ENCODE measurements around the gene FYB1. TPM values are rescaled to one million over a fixed set of nuclear protein-coding genes. Genes with fewer than 3 reads are reported as not detected.
A peak's percentile ranks its signal among the peaks of the same experiment; 100 is the strongest.

The FYB1 gene
- total RNA-seq, 1 donor from 2014 or later = not detected

DNA sequence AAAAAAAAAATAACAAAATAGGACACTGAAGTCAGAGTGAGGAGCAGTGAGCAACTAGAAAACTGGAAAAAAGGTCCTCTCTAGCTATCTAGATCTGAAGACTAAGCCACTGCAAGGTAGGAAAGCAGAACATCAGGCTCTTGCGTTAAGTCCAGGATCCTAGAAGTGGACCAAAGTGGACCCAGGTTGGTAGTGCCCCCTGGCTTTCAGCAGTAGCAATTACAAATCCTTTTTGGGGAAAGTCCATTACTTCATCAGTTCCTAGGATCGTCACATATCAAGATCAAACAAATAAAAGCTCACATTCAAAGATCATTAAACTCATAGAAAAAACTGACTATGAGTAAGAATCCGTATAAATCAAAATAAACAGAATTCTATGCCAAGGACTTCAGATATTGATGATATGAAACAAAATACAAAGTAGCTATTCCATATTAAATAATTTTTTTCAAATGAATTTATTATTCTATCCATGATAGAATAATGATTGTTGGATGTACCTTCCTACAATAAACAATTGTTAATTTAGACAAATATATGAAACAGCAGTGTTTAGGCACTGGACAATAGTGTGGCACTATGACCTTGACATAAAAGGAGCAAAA, 138.7 kb downstream of the FYB1 start:
- peak; percentile 25 for DNase-seq (ENCODE audit: low read depth, low spot score)
- Mint-ChIP-seq H3K9me3 (no peaks in the 10 kb centered on the region), H3K27ac (ENCODE audit: unreplicated experiment) (no peak overlapping the region)

GRCh38 chr5:39080168-39080567, 139.2 kb downstream of the FYB1 start:
- H3K4me1 Mint-ChIP-seq = peaks cover 5% of the 10 kb centered on the region
- no peak for DNase-seq (ENCODE audit: low read depth, low spot score)
- TF ChIP-seq CTCF (conservative IDR thresholded peaks at IDR 0.05) = no peak
- peaks cover 31% of the 10 kb centered on the region for H3K27me3 Mint-ChIP-seq (ENCODE audit: low read depth)
- no peak overlapping the region for H3K27ac Mint-ChIP-seq (ENCODE audit: unreplicated experiment)
- H3K4me3 Mint-ChIP-seq = no peak overlapping the region
- no peaks in the 10 kb centered on the region for H3K36me3 Mint-ChIP-seq (ENCODE audit: low read depth)
- H3K9me3 Mint-ChIP-seq = no peaks in the 10 kb centered on the region

More for the DNA sequence above, 138.7 kb downstream of the FYB1 start:
- peaks cover 29% of the 10 kb centered on the region for H3K27me3 Mint-ChIP-seq (ENCODE audit: low read depth)
- no peaks in the 10 kb centered on the region for H3K4me1 Mint-ChIP-seq
- no peak overlapping the region for H3K4me3 Mint-ChIP-seq
- peak; percentile 80 for TF ChIP-seq CTCF (conservative IDR thresholded peaks at IDR 0.05)
- H3K36me3 Mint-ChIP-seq (ENCODE audit: low read depth) = no peaks in the 10 kb centered on the region

DNA sequence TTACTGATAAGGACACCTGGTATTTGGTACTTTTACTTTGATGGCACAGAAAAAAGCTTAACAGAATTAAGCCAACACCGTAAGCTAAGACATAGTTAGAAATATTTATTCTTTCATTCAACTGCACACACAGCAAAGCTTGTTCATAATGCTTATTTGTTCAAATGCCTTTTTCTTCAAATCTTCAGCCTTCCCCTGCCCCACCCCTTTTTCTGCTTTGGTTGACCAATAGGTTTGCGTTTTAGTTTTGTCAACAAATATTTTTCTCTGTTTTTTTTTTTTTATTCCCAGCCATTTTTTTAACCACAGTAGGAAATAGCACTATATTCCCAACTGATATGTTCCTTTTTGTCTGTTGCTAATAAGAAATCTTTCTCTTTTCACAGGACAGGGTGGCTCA, 140.2 kb downstream of the FYB1 start:
- Mint-ChIP-seq H3K4me3 (peak overlapping the region; percentile 39), H3K9me3 (no peaks in the 10 kb centered on the region), H3K36me3 (ENCODE audit: low read depth) (no peaks in the 10 kb centered on the region), H3K4me1 (peaks cover 6% of the 10 kb centered on the region), H3K27ac (ENCODE audit: unreplicated experiment) (no peak overlapping the region), H3K27me3 (ENCODE audit: low read depth) (peaks cover 31% of the 10 kb centered on the region)
- no peak for DNase-seq (ENCODE audit: low read depth, low spot score)
- TF ChIP-seq CTCF (conservative IDR thresholded peaks at IDR 0.05) = no peak

DNA sequence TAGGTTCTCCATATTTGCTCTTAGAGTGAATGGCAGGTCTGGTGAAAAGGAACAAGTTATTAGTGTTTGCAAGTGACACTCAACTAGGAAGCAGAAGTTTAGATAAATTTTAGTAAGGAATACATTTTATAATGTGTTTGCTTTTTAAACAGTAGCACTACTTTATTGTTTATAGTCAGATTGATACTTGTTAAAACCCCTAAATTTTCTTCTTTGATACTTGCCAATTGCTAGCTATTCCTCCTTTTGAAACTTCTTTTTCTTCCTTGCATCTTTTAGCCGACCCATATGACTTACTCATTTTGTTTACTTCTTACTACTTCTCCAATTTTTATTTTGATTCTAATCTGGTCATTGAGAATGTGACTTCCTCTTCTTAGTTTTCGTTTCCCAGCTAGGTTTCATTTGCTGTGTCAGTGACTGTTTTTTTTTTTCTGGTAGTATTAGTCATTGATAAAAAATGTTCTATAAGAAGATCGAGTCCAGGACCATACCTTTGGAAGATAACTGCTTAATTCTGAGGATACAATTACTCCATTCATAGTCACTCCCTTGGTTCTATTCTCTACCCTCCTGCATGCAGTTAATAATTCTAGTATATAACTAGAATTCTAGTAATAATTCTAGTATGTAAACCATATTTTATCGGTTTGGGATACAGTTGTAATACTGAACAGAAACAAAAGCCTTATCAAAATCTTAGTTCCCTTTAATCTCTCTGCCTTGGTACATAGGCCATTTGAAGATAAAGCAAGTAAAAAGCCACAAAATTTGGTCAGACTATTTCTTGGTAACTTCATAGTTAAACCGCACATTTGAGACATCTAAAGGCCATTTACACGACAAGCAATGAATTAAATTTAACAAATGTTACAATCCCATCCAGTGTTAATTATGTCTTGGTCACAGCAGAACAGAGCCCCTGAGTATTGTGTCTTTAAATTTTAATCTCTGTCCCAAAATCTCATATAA, 142.3 kb downstream of the FYB1 start:
- Mint-ChIP-seq H3K36me3 (ENCODE audit: low read depth) (no peaks in the 10 kb centered on the region), H3K27ac (ENCODE audit: unreplicated experiment) (no peak overlapping the region), H3K9me3 (no peaks in the 10 kb centered on the region), H3K4me3 (peak overlapping the region; percentile 34), H3K4me1 (peaks cover 15% of the 10 kb centered on the region), H3K27me3 (ENCODE audit: low read depth) (peaks cover 31% of the 10 kb centered on the region)
- no peak for DNase-seq (ENCODE audit: low read depth, low spot score)
- no peak for TF ChIP-seq CTCF (conservative IDR thresholded peaks at IDR 0.05)

GRCh38 chr5:39076101-39076756, 143.1 kb downstream of the FYB1 start:
- DNase-seq (ENCODE audit: low read depth, low spot score) = no peak
- H3K36me3 Mint-ChIP-seq (ENCODE audit: low read depth) = no peaks in the 10 kb centered on the region
- H3K27me3 Mint-ChIP-seq (ENCODE audit: low read depth) = peaks cover 31% of the 10 kb centered on the region
- peaks cover 16% of the 10 kb centered on the region for H3K4me1 Mint-ChIP-seq
- H3K4me3 Mint-ChIP-seq = peak overlapping the region; percentile 34
- H3K27ac Mint-ChIP-seq (ENCODE audit: unreplicated experiment) = no peak overlapping the region
- TF ChIP-seq CTCF (conservative IDR thresholded peaks at IDR 0.05) = no peak
- H3K9me3 Mint-ChIP-seq = no peaks in the 10 kb centered on the region
